ENCODE results near the gene NCKAP5L.

The NCKAP5L gene

GRCh38 chr12:49868449-49868848 is 40.2 kb upstream of the NCKAP5L start:
- Histone ChIP-seq H3K4me2 (ENCODE audit: low read length) (no peak overlapping the region), H3K4me1 (ENCODE audit: control insufficient read depth, low read length) (no peaks in the 10 kb centered on the region), H3K27ac (ENCODE audit: low read depth, low read length) (no peak overlapping the region), H3K36me3 (ENCODE audit: control insufficient read depth, low read length) (no peaks in the 10 kb centered on the region), H3K79me2 (ENCODE audit: control insufficient read depth, low read length) (no peaks in the 10 kb centered on the region), H3K27me3 (ENCODE audit: control insufficient read depth, low read length) (peaks cover 7% of the 10 kb centered on the region; the same call in 1 of the 2 replicates), H3K4me3 (ENCODE audit: low read length) (no peak overlapping the region), H3K9me2 (replicated peaks; ENCODE audit: control insufficient read depth, low read length) (no peaks in the 10 kb centered on the region), H4K20me1 (ENCODE audit: control insufficient read depth, insufficient read depth, low read depth, low read length) (no peaks in the 10 kb centered on the region), H3K9me3 (ENCODE audit: control insufficient read depth, insufficient read depth, low read length) (no peaks in the 10 kb centered on the region), H3F3A (ENCODE audit: control insufficient read depth, insufficient read depth) (no peaks in the 10 kb centered on the region)
- TF ChIP-seq EZH2phosphoT487 (IDR thresholded peaks at IDR 0.05; ENCODE audit: borderline replicate concordance, low read length) (no peak), CTCF (IDR thresholded peaks at IDR 0.05; ENCODE audit: low read depth, low read length, poor library complexity, severe bottlenecking) (no peak)

- Histone ChIP-seq H3K4me1 (ENCODE audit: control insufficient read depth, low read length) (no peaks in the 10 kb centered on the region), H3K36me3 (ENCODE audit: control insufficient read depth, low read length) (no peaks in the 10 kb centered on the region), H3K9me3 (ENCODE audit: control insufficient read depth, insufficient read depth, low read length) (no peaks in the 10 kb centered on the region), H3K79me2 (ENCODE audit: control insufficient read depth, low read length) (no peaks in the 10 kb centered on the region), H3K4me3 (ENCODE audit: low read length) (no peak overlapping the region), H3K27ac (ENCODE audit: low read depth, low read length) (no peak overlapping the region), H3K27me3 (ENCODE audit: control insufficient read depth, low read length) (peaks cover 7% of the 10 kb centered on the region; the same call in 1 of the 2 replicates), H3F3A (ENCODE audit: control insufficient read depth, insufficient read depth) (no peaks in the 10 kb centered on the region), H3K9me2 (replicated peaks; ENCODE audit: control insufficient read depth, low read length) (no peaks in the 10 kb centered on the region), H3K4me2 (ENCODE audit: low read length) (no peak overlapping the region), H4K20me1 (ENCODE audit: control insufficient read depth, insufficient read depth, low read depth, low read length) (no peaks in the 10 kb centered on the region)
- TF ChIP-seq CTCF (IDR thresholded peaks at IDR 0.05; ENCODE audit: low read depth, low read length, poor library complexity, severe bottlenecking), result no peak
Observed at GRCh38 chr12:49867570-49868341, 39.5 kb upstream of the NCKAP5L start.

GRCh38 chr12:49866859-49867569 is 38.8 kb upstream of the NCKAP5L start:
- Histone ChIP-seq H3K4me3 (ENCODE audit: low read length) (no peak overlapping the region), H3K27ac (ENCODE audit: low read depth, low read length) (no peak overlapping the region), H3K36me3 (ENCODE audit: control insufficient read depth, low read length) (no peaks in the 10 kb centered on the region), H3K9me3 (ENCODE audit: control insufficient read depth, insufficient read depth, low read length) (no peaks in the 10 kb centered on the region), H3F3A (ENCODE audit: control insufficient read depth, insufficient read depth) (no peaks in the 10 kb centered on the region), H4K20me1 (ENCODE audit: control insufficient read depth, insufficient read depth, low read depth, low read length) (no peaks in the 10 kb centered on the region), H3K4me2 (ENCODE audit: low read length) (no peak overlapping the region), H3K9me2 (replicated peaks; ENCODE audit: control insufficient read depth, low read length) (no peaks in the 10 kb centered on the region), H3K4me1 (ENCODE audit: control insufficient read depth, low read length) (no peaks in the 10 kb centered on the region), H3K79me2 (ENCODE audit: control insufficient read depth, low read length) (no peaks in the 10 kb centered on the region), H3K27me3 (ENCODE audit: control insufficient read depth, low read length) (peaks cover 7% of the 10 kb centered on the region; the same call in 1 of the 2 replicates)
- TF ChIP-seq EZH2phosphoT487 (IDR thresholded peaks at IDR 0.05; ENCODE audit: borderline replicate concordance, low read length) (no peak), CTCF (IDR thresholded peaks at IDR 0.05; ENCODE audit: low read depth, low read length, poor library complexity, severe bottlenecking) (peak; percentile 95)
